ENCODE measurements around the gene FAR2.
"Not testable (repeated sequence)": the region's sequence is repeated elsewhere in the genome, so short reads cannot be mapped to it uniquely, and the experiment has no call there.

Gene FAR2

GRCh38 chr12:29365091-29365490, 216.0 kb downstream of the FAR2 start:
- no peak overlapping the region for H3K4me3 ChIP-seq (ENCODE audit: low read depth, low read length)
- TF ChIP-seq CTCF (IDR thresholded peaks at IDR 0.05; ENCODE audit: low read depth, low read length): no peak

GRCh38 chr12:29374012-29374411, 224.9 kb downstream of the FAR2 start:
- TF ChIP-seq CTCF (IDR thresholded peaks at IDR 0.05; ENCODE audit: low read depth, low read length): no peak
- H3K4me3 ChIP-seq (ENCODE audit: low read depth, low read length): no peak overlapping the region

DNA sequence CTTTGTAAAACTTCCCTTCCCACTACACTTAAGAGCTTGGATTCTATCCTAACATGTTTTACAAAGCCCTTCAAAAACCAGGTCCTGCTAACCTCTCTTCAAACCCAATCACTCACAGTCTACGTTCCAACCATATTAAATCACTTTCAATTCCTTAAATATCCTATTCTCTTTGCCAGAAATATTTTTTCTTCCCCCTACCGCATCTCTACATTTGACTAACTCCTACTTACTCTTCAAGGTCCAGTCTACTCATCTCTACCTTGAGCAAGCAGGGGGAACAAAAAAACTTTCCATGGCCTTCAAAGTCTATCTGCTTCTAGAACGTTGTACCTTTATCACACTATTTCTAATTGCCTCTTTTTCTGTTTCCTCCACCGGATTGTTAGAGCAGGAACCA, 225.8 kb downstream of the FAR2 start:
- no peak overlapping the region for H3K4me3 ChIP-seq (ENCODE audit: low read depth, low read length)
- no peak for TF ChIP-seq CTCF (IDR thresholded peaks at IDR 0.05; ENCODE audit: low read depth, low read length)

- no peak for TF ChIP-seq CTCF (IDR thresholded peaks at IDR 0.05; ENCODE audit: low read depth, low read length)
- H3K4me3 ChIP-seq (ENCODE audit: low read depth, low read length): no peak overlapping the region
Observed at GRCh38 chr12:29376118-29376517, 227.0 kb downstream of the FAR2 start.

DNA sequence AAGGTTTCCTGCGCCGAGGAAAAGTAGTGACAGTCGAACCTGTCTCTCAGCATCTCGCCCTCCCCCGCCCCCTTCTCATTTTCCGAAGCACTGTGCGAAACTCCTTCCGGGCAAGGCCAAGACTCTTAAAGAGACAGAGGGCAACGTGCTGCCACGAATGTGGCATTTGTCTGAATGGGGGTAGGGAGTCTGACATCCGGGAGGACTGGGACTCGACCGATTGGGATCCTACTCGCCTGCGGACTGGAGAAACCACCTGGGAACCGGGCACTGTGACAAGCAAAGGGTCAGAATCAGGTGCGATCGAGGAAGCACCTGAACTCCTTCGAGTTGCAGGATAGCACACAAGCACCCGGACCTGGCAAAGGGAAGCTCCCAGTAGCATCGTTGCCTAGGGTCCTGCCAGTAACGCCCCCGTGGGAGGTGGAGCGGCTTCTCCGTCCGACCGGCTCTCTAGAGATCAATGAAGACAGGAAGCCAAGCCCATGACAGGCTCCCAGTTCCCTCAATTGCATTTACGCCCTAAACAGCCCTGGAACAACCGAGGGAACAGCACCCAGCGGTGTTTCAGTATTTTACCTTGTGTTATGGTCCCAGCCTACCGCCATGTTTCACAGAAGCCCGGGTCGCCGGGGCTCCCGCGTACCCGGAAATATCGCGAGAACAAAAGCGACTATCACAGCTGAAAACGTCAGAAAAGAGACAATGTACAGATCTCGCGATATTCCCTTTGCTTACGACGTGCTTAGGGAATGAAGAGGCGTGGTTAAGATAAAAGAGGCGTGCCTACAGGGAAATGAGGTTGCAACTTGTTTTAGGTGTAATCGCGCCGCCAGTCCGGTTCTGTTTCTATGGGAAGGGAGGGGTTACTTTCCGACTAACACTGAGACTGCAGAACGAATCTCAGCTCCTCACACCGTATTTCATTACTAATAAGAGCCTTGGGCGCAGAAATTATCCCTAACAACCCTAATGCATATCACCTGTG, 231.8 kb downstream of the FAR2 start, which contains the start of gene ERGIC2:
Gene ERGIC2 (minus strand): TSS at position 637 of the 988 bp plus-strand sequence. CDS start 9,539 bp downstream, outside the sequence.
- peak within 1 kb of the TSS; percentile 100 for H3K4me3 ChIP-seq (ENCODE audit: low read depth, low read length)
- TF ChIP-seq CTCF (IDR thresholded peaks at IDR 0.05; ENCODE audit: low read depth, low read length): no peak

DNA sequence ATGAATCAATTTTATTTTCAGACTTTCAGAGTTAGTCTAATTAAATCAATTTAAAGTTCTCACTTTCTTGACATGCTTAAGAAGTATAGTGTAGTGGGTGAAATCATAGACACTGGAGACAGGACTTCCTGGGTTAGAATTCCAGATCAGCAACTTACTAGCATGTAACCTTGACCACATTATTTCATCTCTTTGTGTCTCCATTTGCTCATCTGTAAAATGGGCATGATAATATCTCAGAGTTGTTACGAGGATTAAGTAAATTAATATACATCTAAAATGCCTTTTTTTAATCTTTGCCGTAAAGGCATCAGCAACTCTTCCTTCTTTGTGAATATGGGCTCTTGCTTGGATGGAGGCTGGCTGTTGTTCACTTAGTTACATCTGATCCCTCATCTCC, 233.2 kb downstream of the FAR2 start:
- no peak overlapping the region for H3K4me3 ChIP-seq (ENCODE audit: low read depth, low read length)
- no peak for TF ChIP-seq CTCF (IDR thresholded peaks at IDR 0.05; ENCODE audit: low read depth, low read length)

GRCh38 chr12:29385194-29385593, 236.1 kb downstream of the FAR2 start:
- H3K4me3 ChIP-seq (ENCODE audit: low read depth, low read length): not testable (repeated sequence)

Data from WI38 (cell line).